NB4 (cell line): ENCODE results near the gene BIN1.

ENCODE experiments used
- DNase-seq: peaks from one replicate; pipeline ENCODE4 v3.0.0; 2010; ENCODE audit warnings: low read depth
- H3K4me3 ChIP-seq: one replicate; pipeline ENCODE4 v1.5.1; 2011; ENCODE audit warnings: mild to moderate bottlenecking, low read depth, low read length, moderate library complexity
- CTCF ChIP-seq: IDR thresholded peaks from one replicate; pipeline ENCODE4 v1.5.1; 2012; ENCODE audit warnings: low read depth, low read length
- MAX ChIP-seq: IDR thresholded peaks from 2 replicates; pipeline ENCODE4 v1.6.1; 2011; ENCODE audit warnings: low read depth, low read length
- MYC ChIP-seq: IDR thresholded peaks from 2 replicates; pipeline ENCODE4 v1.6.1; 2011; ENCODE audit warnings: low read depth, low read length
- POLR2A ChIP-seq: IDR thresholded peaks from 2 replicates; pipeline ENCODE4 v1.6.1; 2011; ENCODE audit warnings: mild to moderate bottlenecking; ENCODE audit not compliant: insufficient read length; ENCODE audit errors: extremely low read depth

BIN1 gene

GRCh38 chr2:127081826-127082633, 24.9 kb downstream of the BIN1 start:
- no peak for TF ChIP-seq MYC
- TF ChIP-seq CTCF = no peak
- no peak for TF ChIP-seq POLR2A
- no peak for TF ChIP-seq MAX
- DNase-seq = peak; percentile 47
- H3K4me3 ChIP-seq = no peak overlapping the region

- H3K4me3 ChIP-seq = no peak overlapping the region
- TF ChIP-seq MYC = no peak
- TF ChIP-seq CTCF = no peak
- no peak for TF ChIP-seq POLR2A
- no peak for TF ChIP-seq MAX
- peak; percentile 56 for DNase-seq
These were observed 25.8 kb downstream of the BIN1 start for GRCh38 chr2:127080938-127081755.

GRCh38 chr2:127080226-127080937, 26.6 kb downstream of the BIN1 start:
- no peak overlapping the region for H3K4me3 ChIP-seq
- TF ChIP-seq MAX (no peak), MYC (no peak), POLR2A (no peak), CTCF (no peak)
- DNase-seq = peak; percentile 49

GRCh38 chr2:127079358-127079920, 27.5 kb downstream of the BIN1 start:
- no peak for DNase-seq
- no peak for TF ChIP-seq MYC
- no peak for TF ChIP-seq POLR2A
- no peak for TF ChIP-seq CTCF
- TF ChIP-seq MAX = no peak
- H3K4me3 ChIP-seq = no peak overlapping the region

- DNase-seq = no peak
- H3K4me3 ChIP-seq = no peak overlapping the region
- no peak for TF ChIP-seq CTCF
- no peak for TF ChIP-seq MAX
- TF ChIP-seq POLR2A = no peak
- no peak for TF ChIP-seq MYC
These were observed 28.2 kb downstream of the BIN1 start for GRCh38 chr2:127078666-127079270.
